ENCODE data around the gene SARM1.

SARM1 gene

DNA sequence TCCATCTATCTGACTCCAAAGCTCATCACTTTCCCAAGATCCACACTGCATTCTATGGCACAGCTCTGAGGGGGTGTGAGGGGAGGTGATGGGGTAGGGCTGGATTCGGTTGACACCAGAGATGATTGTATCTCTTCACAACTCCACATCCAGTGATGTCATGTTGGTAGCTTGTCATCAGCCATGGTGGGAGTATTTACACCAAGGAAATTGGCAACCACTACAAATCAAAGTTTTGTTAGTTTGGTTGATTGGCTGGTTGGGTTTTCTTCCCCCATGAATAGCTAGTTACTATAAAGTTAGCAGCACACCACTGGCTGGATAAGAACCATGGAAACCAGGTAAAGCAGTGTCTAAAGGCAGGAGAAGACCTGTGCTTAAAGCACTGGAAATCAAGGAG is 19.5 kb downstream of the SARM1 start:
- H3K27ac ChIP-seq, result no peak overlapping the region
- DNase-seq (ENCODE audit: low read depth, low spot score), result no peak

DNA sequence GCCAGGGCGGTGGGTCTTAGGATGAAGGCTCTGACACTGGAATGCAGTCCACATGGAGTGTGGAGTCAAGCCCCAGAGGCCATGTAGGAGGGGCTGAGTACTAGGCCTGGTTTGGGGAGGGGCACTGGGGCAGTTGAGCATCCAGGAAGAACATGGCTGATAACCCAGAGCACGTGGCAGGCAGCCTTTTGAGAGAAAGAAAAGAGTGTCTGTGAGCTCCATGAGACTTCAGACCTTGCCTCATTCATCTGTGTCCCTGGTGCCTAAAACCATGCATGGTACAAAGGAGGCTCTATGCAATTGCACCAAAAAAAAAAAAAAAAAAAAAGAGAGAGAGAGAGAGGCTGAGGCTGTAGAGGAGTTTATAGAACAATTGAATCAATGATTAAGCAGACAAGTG is 19.9 kb downstream of the SARM1 start:
- H3K27ac ChIP-seq, result no peak overlapping the region
- no peak for DNase-seq (ENCODE audit: low read depth, low spot score)

DNA sequence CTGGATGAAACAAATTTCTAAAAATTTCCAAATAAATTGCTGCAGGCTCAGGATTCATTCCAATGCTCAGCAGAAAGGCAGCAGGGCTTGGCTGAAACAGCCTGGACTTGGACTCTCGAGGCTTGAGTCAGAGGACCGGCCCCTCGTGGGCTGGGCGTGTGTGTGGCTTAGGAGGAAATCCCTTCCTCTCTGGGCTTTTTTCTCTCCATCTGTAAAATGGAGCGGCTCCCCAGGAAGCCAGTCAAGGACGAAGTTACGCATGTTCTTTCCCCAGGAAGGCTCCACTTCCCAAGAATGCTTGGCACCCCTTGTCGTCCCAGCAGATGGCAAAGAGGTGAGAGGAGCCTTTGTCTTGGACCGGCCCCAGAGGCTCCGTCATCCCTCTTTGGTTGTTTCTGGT is 21.0 kb downstream of the SARM1 start:
- H3K27ac ChIP-seq, result no peak overlapping the region
- DNase-seq (ENCODE audit: low read depth, low spot score), result no peak

DNA sequence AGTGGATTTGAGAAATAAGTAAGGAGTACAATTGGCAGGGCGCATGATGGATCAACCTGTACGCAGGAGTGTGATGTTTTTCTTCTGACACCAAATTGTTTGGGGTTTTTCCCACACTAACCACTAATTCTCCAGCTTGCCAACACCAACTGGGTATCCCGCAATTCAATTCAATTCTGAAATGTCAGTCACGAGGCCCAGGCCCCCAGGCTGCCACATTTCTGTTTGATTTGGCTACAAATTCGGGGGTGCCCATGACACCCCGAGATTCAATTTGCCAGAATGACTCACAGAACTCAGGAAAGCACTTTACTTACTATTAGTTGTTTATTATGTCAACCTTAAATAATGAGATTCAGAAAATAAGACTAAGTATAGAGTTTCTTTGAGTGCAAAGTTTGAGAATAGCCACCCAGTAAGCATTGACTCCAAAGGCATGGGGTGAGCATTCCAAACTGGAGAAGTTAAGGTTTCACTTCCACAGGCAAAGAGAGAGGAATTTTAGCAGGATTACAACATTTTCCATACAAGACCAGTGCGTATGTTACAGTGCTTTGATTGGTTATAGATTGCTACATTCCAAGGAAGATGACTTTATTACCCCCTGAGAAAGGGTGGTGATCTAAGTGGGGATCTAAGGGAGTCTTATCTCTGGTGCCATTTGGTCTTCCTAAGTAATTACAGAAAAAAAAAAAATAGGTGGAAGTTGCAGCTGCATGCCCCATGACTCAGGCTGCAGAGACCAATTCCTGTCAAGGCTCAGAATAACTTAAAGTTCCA is 23.0 kb downstream of the SARM1 start:
- no peak for DNase-seq (ENCODE audit: low read depth, low spot score)
- no peak overlapping the region for H3K27ac ChIP-seq

DNA sequence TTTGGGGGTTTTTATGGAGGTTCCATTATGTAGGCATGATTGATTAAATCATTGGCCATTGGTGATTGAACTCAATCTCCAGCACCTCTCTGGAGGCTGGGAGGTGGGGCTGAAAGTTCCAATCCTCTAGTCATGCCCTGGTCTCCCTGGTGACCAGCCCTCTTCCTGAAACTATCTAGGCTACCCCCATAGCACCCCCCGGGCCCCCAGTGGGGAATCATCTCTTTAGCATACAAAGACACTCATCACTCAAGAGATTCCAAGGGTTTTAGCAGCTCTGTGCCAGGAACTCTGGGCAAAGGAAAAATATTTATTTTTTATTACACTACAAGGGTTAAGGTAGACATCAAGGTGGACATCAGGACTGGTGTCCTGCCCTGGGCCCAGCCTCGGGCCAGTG is 23.9 kb downstream of the SARM1 start:
- DNase-seq (ENCODE audit: low read depth, low spot score), result no peak
- no peak overlapping the region for H3K27ac ChIP-seq

DNA sequence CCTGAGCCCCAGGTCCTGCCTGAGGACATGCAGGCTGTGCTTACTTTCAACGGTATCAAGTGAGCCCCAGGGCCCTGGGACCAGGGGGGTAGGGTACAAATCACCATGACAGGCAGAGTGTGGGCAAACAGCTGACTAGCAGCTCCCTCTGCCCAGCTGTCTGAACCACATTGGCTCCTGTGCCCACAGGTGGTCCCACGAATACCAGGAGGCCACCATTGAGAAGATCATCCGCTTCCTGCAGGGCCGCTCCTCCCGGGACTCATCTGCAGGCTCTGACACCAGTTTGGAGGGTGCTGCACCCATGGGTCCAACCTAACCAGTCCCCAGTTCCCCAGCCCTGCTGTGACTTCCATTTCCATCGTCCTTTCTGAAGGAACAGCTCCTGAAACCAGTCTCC is 24.5 kb downstream of the SARM1 start:
- no peak overlapping the region for H3K27ac ChIP-seq
- DNase-seq (ENCODE audit: low read depth, low spot score), result no peak

DNA sequence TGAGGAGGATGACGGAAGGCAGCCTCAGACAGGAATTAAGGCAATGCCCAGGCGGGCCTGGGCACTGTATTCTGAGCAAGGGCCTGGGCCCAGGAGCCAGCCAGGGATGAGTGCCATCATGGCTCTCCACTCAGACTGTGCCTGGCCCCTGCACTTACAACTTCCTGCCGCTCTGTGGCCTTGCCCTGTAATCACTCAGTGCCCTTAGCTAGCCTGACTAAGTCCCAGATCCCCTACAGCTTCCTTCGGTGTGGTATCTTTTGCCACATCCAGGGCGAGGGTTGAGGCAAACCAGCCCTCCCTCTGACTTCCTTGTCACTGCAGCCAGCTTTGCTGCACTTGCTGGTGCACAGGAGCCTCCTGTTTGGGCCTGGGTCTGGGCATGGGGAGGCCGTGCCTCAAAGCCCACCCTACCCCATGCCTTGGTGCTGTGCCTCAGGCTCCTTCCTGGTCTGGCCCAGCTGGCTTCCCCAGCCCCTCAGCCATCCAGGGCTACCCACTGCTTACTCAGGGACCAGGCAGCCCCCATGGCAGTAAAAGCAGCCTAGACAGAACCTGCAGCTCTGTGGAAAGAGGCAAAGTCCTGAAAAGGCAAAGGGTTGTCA is 25.2 kb downstream of the SARM1 start:
- no peak overlapping the region for H3K27ac ChIP-seq
- DNase-seq (ENCODE audit: low read depth, low spot score), result no peak

DNA sequence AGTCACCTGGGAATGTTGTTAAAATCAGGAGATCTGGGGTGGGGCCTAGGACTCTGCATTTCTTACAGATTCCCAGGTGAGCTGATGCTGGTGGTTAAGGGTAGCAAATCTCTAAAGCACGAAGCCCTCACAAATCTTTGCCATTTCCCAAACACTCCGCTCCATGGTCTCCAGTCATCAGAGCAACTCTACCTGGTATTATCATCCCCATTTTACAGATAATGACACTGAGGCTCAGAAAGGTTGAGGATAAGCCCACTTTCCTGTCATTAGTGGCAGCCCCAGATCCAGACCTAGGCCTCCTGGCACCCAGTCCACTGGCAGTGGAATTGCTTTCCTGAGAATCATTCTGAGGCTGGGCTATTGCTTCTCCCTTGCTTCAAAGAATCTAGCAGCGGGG is 25.8 kb downstream of the SARM1 start:
- H3K27ac ChIP-seq, result no peak overlapping the region
- no peak for DNase-seq (ENCODE audit: low read depth, low spot score)

DNA sequence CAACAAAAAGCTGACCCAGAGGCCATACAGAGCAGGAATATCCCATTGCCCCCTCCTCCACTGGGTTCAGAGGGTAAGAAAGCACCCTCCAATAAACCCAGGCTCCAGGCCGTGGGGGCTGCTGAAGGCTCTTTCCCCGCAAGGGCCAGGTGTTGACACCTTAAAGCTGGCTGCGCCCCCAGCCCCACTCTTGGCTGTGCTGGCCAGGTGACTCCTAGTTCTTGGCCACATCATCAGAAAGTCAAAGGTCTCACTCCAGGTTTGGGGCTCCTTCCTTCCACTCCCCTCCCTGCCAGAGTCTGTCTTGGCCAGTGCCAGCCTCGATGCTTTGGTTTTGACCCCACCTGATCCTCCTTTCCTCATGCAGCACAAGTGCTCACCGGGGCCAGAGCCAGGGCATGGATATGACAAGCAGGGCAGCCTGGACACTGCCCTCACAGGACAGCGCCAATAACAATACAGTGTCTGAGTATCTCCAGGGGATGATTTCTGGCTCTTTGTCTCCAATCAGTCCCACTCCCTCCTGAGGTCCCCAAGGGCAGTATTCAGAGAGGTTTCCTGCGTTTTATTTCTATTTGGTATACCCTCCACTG is 26.3 kb downstream of the SARM1 start:
- no peak for DNase-seq (ENCODE audit: low read depth, low spot score)

DNA sequence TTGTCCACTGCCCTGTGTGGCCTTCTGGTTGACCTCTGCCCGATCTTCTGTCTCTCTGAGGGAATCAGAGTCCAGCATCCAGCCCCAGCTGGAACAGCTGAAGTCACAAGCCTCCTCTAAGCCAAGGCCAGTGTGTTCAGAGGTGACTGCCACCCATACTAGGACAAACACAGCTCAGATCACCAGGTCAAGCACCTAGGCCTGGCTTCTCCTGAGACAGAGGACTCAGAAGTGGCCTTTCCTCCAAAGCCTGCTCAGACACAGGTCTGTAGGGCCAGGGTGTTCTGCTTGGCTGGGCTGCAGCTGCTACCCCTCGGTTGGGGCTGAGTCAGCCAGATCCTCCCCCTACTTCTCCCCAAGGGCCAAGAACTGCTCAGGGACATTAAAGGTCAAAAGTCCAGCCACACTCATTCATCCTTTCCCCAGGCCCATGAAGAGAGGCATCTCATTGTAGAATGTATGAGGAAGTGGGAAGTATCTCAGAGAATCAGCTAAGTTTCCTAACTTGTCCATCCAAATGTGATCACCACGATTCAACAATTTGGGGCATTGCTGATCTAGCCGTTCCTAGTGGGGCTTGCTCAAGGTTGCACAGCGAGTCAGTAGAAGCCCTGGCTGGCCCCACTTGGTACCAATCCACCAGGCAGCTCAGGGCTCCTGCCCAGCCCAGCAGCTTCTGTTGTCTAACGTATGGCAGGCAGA is 26.9 kb downstream of the SARM1 start:
- no peak overlapping the region for H3K27ac ChIP-seq
- no peak for DNase-seq (ENCODE audit: low read depth, low spot score)

More for the DNA sequence above, 26.3 kb downstream of the SARM1 start:
- no peak overlapping the region for H3K27ac ChIP-seq

DNA sequence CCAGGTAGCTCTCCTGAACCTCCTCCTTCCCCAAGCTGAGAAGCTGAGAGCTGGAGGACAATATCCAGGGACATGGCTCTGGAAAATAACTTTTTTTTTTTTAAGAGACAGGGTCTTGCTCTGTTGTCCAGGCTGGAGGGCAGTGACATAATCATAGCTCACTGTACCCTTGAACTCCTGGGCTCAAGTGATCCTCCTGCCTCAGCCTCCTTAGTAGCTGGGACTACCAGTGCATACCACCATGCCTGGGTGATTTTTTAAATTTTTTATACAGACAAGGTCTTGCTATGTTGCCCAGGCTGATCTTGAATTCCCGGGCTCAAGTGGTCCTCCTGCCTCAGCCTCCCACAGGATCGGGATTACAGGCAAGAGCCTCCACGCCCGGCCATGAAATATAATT is 28.3 kb downstream of the SARM1 start:
- DNase-seq (ENCODE audit: low read depth, low spot score), result no peak
- H3K27ac ChIP-seq, result no peak overlapping the region

DNA sequence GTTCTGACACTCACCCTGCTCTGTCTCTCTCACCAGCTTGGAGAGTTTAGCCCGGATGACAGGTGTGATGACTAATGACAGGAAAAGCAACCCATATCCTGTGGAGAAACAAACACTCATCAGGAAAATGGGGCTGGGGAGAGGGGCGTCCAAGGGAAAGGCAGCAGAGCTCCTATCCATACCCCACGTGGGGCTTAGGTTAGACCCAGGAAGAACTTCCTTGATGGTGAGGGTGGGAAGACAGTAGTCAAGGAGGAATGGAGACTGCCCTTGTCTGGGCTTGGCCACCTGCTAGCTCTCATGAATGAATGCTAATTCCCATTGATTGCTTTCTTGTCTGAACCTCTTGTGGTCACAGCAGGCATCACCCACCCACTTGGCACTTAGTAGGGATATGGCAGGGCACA is 30.7 kb downstream of the SARM1 start:
- no peak for DNase-seq (ENCODE audit: low read depth, low spot score)
- no peak overlapping the region for H3K27ac ChIP-seq

DNA sequence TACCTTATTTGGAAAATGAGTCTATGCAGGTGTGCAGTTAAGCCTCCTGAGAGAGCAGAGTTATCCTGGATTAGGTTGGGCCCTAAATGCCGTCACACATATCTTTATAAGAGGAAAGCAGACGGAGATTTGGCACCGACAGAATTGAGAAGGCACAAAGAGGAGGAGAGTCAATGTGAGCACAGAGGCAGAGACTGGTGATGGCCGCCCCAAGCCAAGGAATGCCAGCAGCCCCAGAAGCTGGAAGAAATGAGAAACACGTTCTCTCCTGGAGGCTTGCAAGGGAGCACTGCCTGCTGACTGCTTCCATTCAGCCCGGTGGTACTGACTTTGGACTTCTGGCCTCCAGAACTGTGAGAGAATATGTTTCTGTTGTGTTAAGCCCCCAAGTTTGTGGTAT is 31.4 kb downstream of the SARM1 start:
- no peak for DNase-seq (ENCODE audit: low read depth, low spot score)
- H3K27ac ChIP-seq, result no peak overlapping the region

DNA sequence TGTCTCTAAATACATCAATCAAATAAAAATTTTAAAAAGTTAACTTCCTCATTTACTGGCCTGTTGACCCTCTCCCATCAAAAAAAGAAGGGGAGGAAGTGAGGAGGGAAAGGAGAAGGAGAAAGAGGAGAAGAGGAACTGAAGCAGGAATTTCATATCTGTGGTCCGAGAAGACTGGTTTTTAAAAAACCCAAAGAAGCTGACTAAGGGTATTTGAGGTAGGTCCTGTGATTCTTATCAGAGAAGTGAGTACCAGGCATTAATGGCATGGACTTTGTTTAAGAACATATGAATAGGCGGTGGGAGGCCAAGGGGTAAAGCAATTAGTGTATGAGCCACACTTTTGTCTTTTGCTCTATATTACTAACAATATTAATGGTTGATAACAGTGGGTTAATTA is 32.5 kb downstream of the SARM1 start:
- no peak for DNase-seq (ENCODE audit: low read depth, low spot score)
- H3K27ac ChIP-seq, result no peak overlapping the region

DNA sequence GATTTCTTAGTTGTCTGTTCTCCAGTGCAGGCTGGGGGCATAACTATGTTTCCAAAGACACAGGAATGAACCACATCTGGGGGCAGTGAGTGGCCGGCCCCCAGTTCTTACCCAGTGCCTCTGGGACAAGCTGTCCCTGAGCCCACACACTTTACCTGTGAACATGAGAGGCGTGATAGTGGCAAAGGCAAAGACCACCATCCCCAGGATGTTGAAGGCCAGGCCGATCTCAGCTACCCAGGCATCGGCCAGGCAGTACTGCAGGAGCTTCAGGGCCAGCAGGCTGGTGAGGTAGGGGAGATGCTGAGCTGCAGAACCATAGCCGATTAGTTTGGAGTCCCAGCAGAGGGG is 32.9 kb downstream of the SARM1 start:
- H3K27ac ChIP-seq, result no peak overlapping the region
- DNase-seq (ENCODE audit: low read depth, low spot score), result no peak

DNA sequence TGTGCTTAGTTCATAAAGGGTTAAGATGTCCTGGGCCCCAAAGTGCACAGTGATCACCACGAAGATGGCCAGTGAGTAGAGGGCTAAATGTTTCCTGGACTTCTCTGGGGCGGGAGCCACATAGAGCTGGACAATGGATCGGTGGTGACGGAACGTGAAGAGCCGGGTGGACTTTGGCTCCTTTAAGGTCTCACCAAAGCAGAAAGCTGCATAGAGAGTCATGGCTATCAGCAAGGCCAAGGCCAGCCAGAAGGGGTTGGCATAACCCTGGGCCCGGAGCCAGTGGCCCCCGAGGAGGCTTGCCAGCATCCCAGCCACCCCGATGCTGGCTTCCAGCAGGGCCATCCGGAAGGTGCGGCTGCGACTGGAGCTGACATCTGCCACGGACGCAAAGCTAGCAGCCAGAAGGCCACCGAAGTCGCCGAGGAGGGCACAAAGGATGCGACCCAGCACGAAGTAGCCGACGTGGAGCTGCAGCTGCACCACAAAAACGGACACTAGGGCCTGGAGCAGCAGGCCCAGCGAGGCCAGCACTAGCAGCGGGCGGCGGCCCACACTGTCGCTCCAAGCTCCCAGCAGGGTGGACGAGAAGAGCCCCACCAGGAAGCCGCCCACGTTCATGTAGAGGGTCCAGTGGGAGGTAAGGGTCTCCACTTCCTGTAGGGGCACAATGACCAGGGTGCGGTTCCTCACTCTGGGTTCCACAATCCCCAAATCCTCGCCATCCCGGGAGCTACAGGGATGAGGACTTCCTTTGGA is 33.5 kb downstream of the SARM1 start:
- no peak for DNase-seq (ENCODE audit: low read depth, low spot score)
- no peak overlapping the region for H3K27ac ChIP-seq

DNA sequence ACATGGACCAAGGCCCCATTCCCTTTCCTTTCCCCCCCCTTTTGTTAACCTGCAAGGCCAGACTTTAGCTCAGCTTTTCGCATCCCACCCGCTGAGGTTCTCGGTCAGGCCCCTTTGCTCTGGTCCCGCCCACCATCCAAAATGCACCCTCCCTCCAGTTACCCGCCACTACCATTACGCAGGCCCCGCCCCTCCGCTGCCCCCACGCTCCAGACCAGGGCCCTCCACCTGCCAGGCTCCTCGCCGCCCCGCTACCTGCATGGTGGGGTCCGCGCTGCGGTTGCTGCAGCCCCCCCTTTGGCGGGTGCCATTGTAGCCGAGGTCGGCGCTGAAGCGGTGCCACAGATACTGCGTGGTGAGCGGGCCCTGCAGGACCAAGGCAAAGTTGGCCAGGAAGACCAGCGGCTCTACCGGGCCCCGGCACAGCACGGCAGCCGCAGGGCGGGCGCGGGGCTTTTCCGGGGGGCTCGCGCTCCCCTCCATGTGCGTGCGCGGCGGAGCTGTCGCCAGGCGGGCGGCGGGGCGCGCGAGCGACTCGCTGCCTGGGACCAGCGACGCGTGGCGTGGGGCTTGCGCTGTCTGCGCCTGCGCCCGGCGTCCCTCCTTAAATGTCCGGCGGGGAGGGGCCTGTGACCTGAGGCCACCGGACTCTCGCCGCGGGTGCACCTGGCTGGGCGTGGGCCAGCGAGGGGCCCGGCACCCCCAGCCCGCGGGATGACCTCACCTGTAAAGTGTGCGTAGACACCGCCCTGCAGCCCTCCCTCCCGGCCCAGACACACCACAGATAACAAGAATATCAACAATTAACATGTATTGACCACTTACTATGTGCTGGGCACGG is 34.4 kb downstream of the SARM1 start, which contains the start of gene SLC46A1:
Gene SLC46A1, minus strand, starts transcription at position 581 of the 841 bp plus-strand sequence. Its CDS starts 98 bp downstream, at position 483.
- DNase-seq (ENCODE audit: low read depth, low spot score), result no peak
- H3K27ac ChIP-seq, result peak within 1 kb of the TSS; percentile 62

DNA sequence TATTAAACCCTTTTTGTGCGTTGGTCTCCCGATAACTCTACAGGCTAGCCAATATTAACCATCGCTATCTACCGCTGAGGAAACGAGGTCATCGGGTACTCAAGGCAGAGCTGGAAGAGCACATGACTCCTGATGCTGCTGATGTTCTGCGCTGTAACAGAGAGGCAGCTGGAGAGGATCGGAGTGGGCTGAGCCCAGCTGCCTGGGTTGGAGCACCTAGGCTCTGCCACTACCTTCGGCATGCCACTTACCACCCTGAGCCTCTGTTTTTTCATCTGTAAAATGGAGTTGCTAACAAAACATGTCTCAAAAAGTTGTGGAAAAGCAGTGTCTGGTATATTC is 35.0 kb downstream of the SARM1 start:
- peak overlapping the region; percentile 62 for H3K27ac ChIP-seq
- DNase-seq (ENCODE audit: low read depth, low spot score), result no peak

DNA sequence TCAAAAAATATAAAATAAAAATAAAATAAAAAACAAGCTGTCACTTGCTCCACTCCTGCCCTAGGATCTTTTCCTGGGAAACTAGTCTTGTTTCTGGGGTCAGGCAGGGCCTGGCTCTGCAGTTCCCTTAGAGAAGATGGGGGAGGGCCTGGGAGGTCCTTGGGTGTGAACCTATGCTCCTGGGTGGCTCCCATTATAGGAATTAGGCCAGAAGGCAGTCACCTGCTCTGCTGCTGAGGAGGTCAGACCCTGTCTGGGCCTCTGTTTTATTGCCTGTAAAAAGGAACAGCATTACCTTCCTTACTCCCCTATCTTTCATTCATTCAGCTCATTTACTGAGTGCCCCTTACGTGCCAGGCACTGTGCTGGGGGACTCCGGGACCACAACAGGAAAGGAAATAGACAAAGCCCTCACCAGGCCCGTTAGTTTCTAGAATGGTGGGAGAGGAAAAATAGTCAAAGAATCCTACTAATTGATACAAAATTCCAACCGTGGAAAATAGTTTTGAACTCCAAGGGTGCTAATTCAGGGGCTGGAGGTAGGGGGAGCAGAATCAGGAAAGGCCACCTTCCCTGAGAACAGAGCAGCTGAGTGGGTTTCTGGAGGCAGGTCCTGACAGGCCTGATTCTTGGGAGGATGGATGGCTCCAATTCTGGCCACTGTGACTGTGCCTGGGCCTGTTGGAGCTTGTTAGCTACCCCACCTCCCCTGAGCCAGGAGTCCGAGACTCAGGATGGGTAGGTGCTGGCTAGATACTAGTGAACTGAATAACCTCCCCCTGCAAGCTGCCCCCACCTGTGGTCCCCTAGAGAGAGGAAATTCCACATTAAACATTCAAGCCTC is 35.9 kb downstream of the SARM1 start:
- peak; percentile 86 for DNase-seq (ENCODE audit: low read depth, low spot score)
- H3K27ac ChIP-seq, result peak overlapping the region; percentile 62
